HepG2 (cell line): ENCODE data around the gene NUDT15. TPM values are rescaled to one million over a fixed set of nuclear protein-coding genes. Genes with fewer than 3 reads are reported as not detected.

Experiments used
- ATAC-seq: fragments of 200-7000 bp; cut with Tn5 transposase; 3 replicates; pipeline ENCODE4 v1.9.1; 2020; ENCODE audit warnings: mild to moderate bottlenecking, moderate library complexity
- BruUV-seq: library from RNA; stranded (reverse); fragments of 400-500 nt; replicated peaks from 2 replicates; lab custom pipeline; 2021; lab: Mats Ljungman, UMichigan
- CTCF ChIA-PET: fragments of 300-600 bp; formaldehyde crosslinking; extraction: SDS; loops from one replicate; lab custom pipeline; 2021; ENCODE audit warnings: low total read pairs, inconsistent platforms, low intra/inter-chr PET ratio; lab: Yijun Ruan, JAX
- POLR2A ChIA-PET: fragments of 350-600 bp; sonication (Branson Sonifier 250); formaldehyde crosslinking; loops from one replicate; lab custom pipeline; 2020; ENCODE audit warnings: antibody characterized with exemption, inconsistent platforms; lab: Yijun Ruan, JAX
- DNase-seq: peaks from one replicate; pipeline ENCODE4 v3.0.0-alpha.2; 2015; ENCODE audit warnings: low spot score
- FAIRE-seq: peaks from 3 replicates; lab custom pipeline; 2011; peaks lifted over from hg19 to GRCh38; lab: Jason Lieb, UNC
- H2AFZ ChIP-seq: one replicate; pipeline ENCODE4 v1.6.1; 2011; ENCODE audit warnings: low read length, inconsistent platforms
- H3K27ac ChIP-seq: fragments of 300-600 bp; 3 replicates; pipeline ENCODE4 v1.8.0; 2011; ENCODE audit warnings: mixed run types, mild to moderate bottlenecking, mixed read lengths, low read length, inconsistent platforms; ENCODE audit not compliant: insufficient read depth; ENCODE audit errors: extremely low read length
- H3K27me3 ChIP-seq, 2 experiments: fragments of 200-600 bp in 1 of 2; 2 replicates in 1 of 2; 3 replicates in 1 of 2; pipeline versions ENCODE4 v1.6.0 to v1.8.0; 2011; ENCODE audit warnings: low read length in 2 of 2, mild to moderate bottlenecking in 2 of 2, moderate library complexity in 2 of 2, inconsistent platforms in 1 of 2; ENCODE audit not compliant: insufficient read depth in 2 of 2, control insufficient read depth in 1 of 2
- H3K36me3 ChIP-seq, 2 experiments: fragments of 200-600 bp in 1 of 2; replicated peaks in 1 of 2; 2 replicates in 1 of 2; 3 replicates in 1 of 2; pipeline versions ENCODE4 v1.5.1 to v1.8.0; 2011; ENCODE audit warnings: low read length in 2 of 2, inconsistent platforms in 1 of 2; ENCODE audit not compliant: insufficient read depth in 2 of 2, control insufficient read depth in 1 of 2
- H3K4me1 ChIP-seq: 2 replicates; pipeline ENCODE4 v1.5.1; 2012; ENCODE audit warnings: low read length, inconsistent platforms; ENCODE audit not compliant: insufficient read depth
- H3K4me2 ChIP-seq: 2 replicates; pipeline ENCODE4 v1.6.0; 2011; ENCODE audit warnings: low read depth, low read length, inconsistent platforms
- H3K4me3 ChIP-seq, 3 experiments: fragments of 200-600 bp in 1 of 3; sonication (generic), shearing (Covaris generic) in 1 of 3; replicated peaks in 1 of 3; 2 replicates each; pipeline ENCODE4 v1.5.1; 2011 to 2016; ENCODE audit warnings: low read length in 3 of 3, inconsistent platforms in 2 of 3, low read depth in 2 of 3, mild to moderate bottlenecking in 2 of 3, control low read depth in 1 of 3, mixed read lengths in 1 of 3; ENCODE audit not compliant: insufficient read depth in 1 of 3
- H3K79me2 ChIP-seq: one replicate; pipeline ENCODE4 v1.6.1; 2011; ENCODE audit warnings: low read length, inconsistent platforms; ENCODE audit not compliant: insufficient read depth
- H3K9ac ChIP-seq: 2 replicates; pipeline ENCODE4 v1.6.0; 2011; ENCODE audit warnings: mild to moderate bottlenecking, low read depth, low read length, inconsistent platforms; ENCODE audit not compliant: insufficient read depth
- H3K9me3 ChIP-seq: 2 replicates; pipeline ENCODE4 v1.5.1; 2012; ENCODE audit warnings: mild to moderate bottlenecking, low read length
- H4K20me1 ChIP-seq: 2 replicates; pipeline ENCODE4 v1.6.0; 2011; ENCODE audit warnings: inconsistent platforms, mild to moderate bottlenecking, low read length, moderate library complexity; ENCODE audit not compliant: insufficient read depth
- BRF2 ChIP-seq: sonication (generic); formaldehyde crosslinking; IDR thresholded peaks from 2 replicates; pipeline ENCODE4 v1.8.1; 2022; ENCODE audit warnings: mild to moderate bottlenecking, missing genetic modification reagents
- FOXO4 ChIP-seq: sonication (generic); formaldehyde crosslinking; conservative IDR thresholded peaks from 2 replicates; pipeline ENCODE4 v1.8.1; 2023; ENCODE audit warnings: missing genetic modification reagents
- HOXA9 ChIP-seq: sonication (generic); formaldehyde crosslinking; IDR thresholded peaks from 2 replicates; pipeline ENCODE4 v1.8.1; 2022; ENCODE audit warnings: missing genetic modification reagents, mild to moderate bottlenecking, moderate library complexity, borderline replicate concordance
- KDM3A ChIP-seq: IDR thresholded peaks from 2 replicates; pipeline ENCODE4 v1.6.1; 2018; ENCODE audit warnings: low read depth, missing compliant biosample characterization
- LCORL ChIP-seq, 2 experiments: fragments of 450-650 bp in 1 of 2; sonication (generic) in 1 of 2; formaldehyde crosslinking in 1 of 2; IDR thresholded peaks; 2 replicates each; pipeline versions ENCODE4 v1.5.0 to v1.6.1; 2017 to 2020; ENCODE audit warnings: antibody characterized with exemption in 1 of 2, missing genetic modification reagents in 1 of 2
- NFIC ChIP-seq: IDR thresholded peaks from 2 replicates; pipeline ENCODE4 v1.6.1; 2012; ENCODE audit warnings: mild to moderate bottlenecking, low read length, inconsistent platforms
- SAFB2 ChIP-seq: sonication (generic); formaldehyde crosslinking; IDR thresholded peaks from 2 replicates; pipeline ENCODE4 v1.5.1; 2020; ENCODE audit warnings: missing genetic modification reagents, low read depth, mild to moderate bottlenecking, borderline replicate concordance
- THAP8 ChIP-seq: sonication (generic); formaldehyde crosslinking; IDR thresholded peaks from 2 replicates; pipeline ENCODE4 v1.5.1; 2020; ENCODE audit warnings: missing genetic modification reagents, mild to moderate bottlenecking, borderline replicate concordance
- ZBTB34 ChIP-seq: sonication (generic); formaldehyde crosslinking; IDR thresholded peaks from 2 replicates; pipeline ENCODE4 v1.8.0; 2022; ENCODE audit warnings: mild to moderate bottlenecking, missing genetic modification reagents
- ZEB1 ChIP-seq: IDR thresholded peaks from 2 replicates; pipeline ENCODE4 v1.6.1; 2012; ENCODE audit warnings: mild to moderate bottlenecking, low read depth, inconsistent platforms; ENCODE audit not compliant: insufficient replicate concordance
- ZNF709 ChIP-seq: sonication (generic); formaldehyde crosslinking; IDR thresholded peaks from 2 replicates; pipeline ENCODE4 v1.5.0; 2020; ENCODE audit warnings: mild to moderate bottlenecking, missing genetic modification reagents
- ZNF773 ChIP-seq: sonication (generic); formaldehyde crosslinking; IDR thresholded peaks from 2 replicates; pipeline ENCODE4 v1.4.0; 2020; ENCODE audit warnings: missing genetic modification reagents, borderline replicate concordance
- ZNF816 ChIP-seq: sonication (generic); formaldehyde crosslinking; IDR thresholded peaks from 2 replicates; pipeline ENCODE4 v1.8.0; 2022; ENCODE audit warnings: missing genetic modification reagents, mild to moderate bottlenecking, borderline replicate concordance
- WGBS: methylation state at CpG from one replicate; pipeline ENCODE4 v1.1.6; 2017; ENCODE audit warnings: low lambda C conversion rate; 5-methylcytosine and 5-hydroxymethylcytosine counted together
- in situ Hi-C: cut with HindIII; loops from 2 replicates; pipeline ENCODE4 v1.10.0; 2017; ENCODE audit warnings: low pct_unique_long_range_greater_than_20kb; ENCODE audit not compliant: extremely low pct_ligation_motif_present
- intact Hi-C: fragments of 100-400 bp; cut with micrococcal nuclease; formaldehyde crosslinking; loops from one replicate; pipeline ENCODE4 v1.10.0; 2022; ENCODE audit not compliant: unreplicated experiment
- polyA plus RNA-seq, 8 experiments: library from polyadenylated mRNA; depleted of rRNA in 3 of 8; stranded (reverse) in 7 of 8; unstranded in 1 of 8; fragments of >200 nt; fragmentation: Illumina TruSeq in 4 of 8; extraction: Trizol in 4 of 8; gene quantifications; 2 replicates each; pipeline versions ENCODE4 v1.2.1 to v1.2.3, GENCODE V29; 2011 to 2016; ENCODE audit warnings: low read depth in 4 of 8, missing spikeins in 1 of 8, mixed read lengths in 1 of 8; ENCODE audit not compliant: insufficient read depth in 1 of 8
- total RNA-seq, 5 experiments: library from RNA; depleted of rRNA; stranded (reverse); fragments of >200 nt; fragmentation: Illumina TruSeq; extraction: Trizol; gene quantifications; 2 replicates each; pipeline ENCODE4 v1.2.3, GENCODE V29; 2016; ENCODE audit warnings: low read depth in 1 of 5

NUDT15 gene
- total and polyA plus RNA-seq, 2 of the 13 experiments (the other 11 are each of a cell fraction or from before 2014, with no cell fraction given), result 21.3 to 47.3 TPM

GRCh38 chr13:48094404-48094780 is 56.9 kb downstream of the NUDT15 start:
- ATAC-seq (peak; percentile 3; the same call in 2 of the 3 replicates), DNase-seq (no peak), FAIRE-seq (no peak)
- H3K9ac ChIP-seq, result peak overlapping the region; percentile 86
- peak overlapping the region; percentile 88 to 93 (median 88) for H3K4me3 ChIP-seq
- CTCF ChIA-PET, result interaction anchor here (1.2 kb wide), 1 partner anchor 56 kb away, joined by 4 read pairs; no protein-coding TSS in a partner anchor
- H3K4me2 ChIP-seq, result peak overlapping the region; percentile 78
- 2% methylated on average over 14 of the region's 14 CpGs for WGBS
- H4K20me1 ChIP-seq, result peaks cover 8% of the 10 kb centered on the region; the same call in 1 of the 2 replicates
- no peaks in the 10 kb centered on the region; a peak in 1 of 5 replicates for H3K27me3 ChIP-seq
- H3K9me3 ChIP-seq, result no peaks in the 10 kb centered on the region
- H3K27ac ChIP-seq, result peak overlapping the region; percentile 74
- TF ChIP-seq ZNF816 (CRISPR knock-in tag) (no peak), KDM3A (CRISPR knock-in tag) (no peak), THAP8 (no peak), SAFB2 (CRISPR knock-in tag) (no peak), HOXA9 (CRISPR knock-in tag) (no peak), ZBTB34 (CRISPR knock-in tag) (0 out of 2 replicates have a peak, but pooled peaks have one; percentile 27), ZNF773 (CRISPR knock-in tag) (0 out of 2 replicates have a peak, but pooled peaks have one; percentile 23), NFIC (no peak), LCORL (IDR thresholded peaks at IDR 0.05) (no peak), LCORL (CRISPR knock-in tag; IDR thresholded peaks at IDR 0.05) (0 out of 2 replicates have a peak, but pooled peaks have one; percentile 3), FOXO4 (CRISPR knock-in tag) (0 out of 2 replicates have a peak, but pooled peaks have one; percentile 61), ZNF709 (0 out of 2 replicates have a peak, but pooled peaks have one; percentile 12), BRF2 (CRISPR knock-in tag) (no peak), ZEB1 (no peak)
- BruUV-seq, result no TSS peak
- H2AFZ ChIP-seq, result no peak overlapping the region
- in situ Hi-C loops (no loop called here), intact Hi-C loops (loop anchor here (2.0 to 10.0 kb wide), 2 partner anchors 138 to 210 kb away; partner anchors contain the start of genes ITM2B and RB1)
- H3K36me3 ChIP-seq, result no peaks in the 10 kb centered on the region; a peak in 1 of 5 replicates
- POLR2A ChIA-PET, result interaction anchor here (0.6 to 2.0 kb wide), 4 partner anchors 20 to 138 kb away, joined by 3 to 9 read pairs (median 6); partner anchors contain the start of genes ITM2B, NUDT15 and SUCLA2
- peaks cover 82% of the 10 kb centered on the region for H3K4me1 ChIP-seq
- peaks cover 55% of the 10 kb centered on the region for H3K79me2 ChIP-seq
